ENCODE data around the gene TEAD3.

TEAD3 gene

GRCh38 chr6:35491558-35492257 lies 5.2 kb downstream of the TEAD3 start:
- no peaks in the 10 kb centered on the region for H3K36me3 ChIP-seq (ENCODE audit: insufficient read depth, low read length)
- H3K9me3 ChIP-seq (ENCODE audit: low read depth, low read length) = no peaks in the 10 kb centered on the region
- DNase-seq (ENCODE audit: low read depth, low spot score) = no peak
- peak overlapping the region; percentile 6; the same call in 1 of the 2 replicates for H3K27ac ChIP-seq
- TF ChIP-seq EZH2 (IDR thresholded peaks at IDR 0.05) (no peak), FOXP2 (optimal IDR thresholded peaks at IDR 0.05; ENCODE audit: control extremely low read depth, extremely low read length, insufficient read depth) (no peak), POLR2AphosphoS5 (IDR thresholded peaks at IDR 0.05; ENCODE audit: borderline replicate concordance, low read depth, low read length) (no peak)
- no peak overlapping the region for H3K9ac ChIP-seq (ENCODE audit: insufficient read length)
- peak overlapping the region; percentile 71 for H3K4me3 ChIP-seq

- no peak overlapping the region for H3K9ac ChIP-seq (ENCODE audit: insufficient read length)
- H3K9me3 ChIP-seq (ENCODE audit: low read depth, low read length) = no peaks in the 10 kb centered on the region
- TF ChIP-seq POLR2AphosphoS5 (IDR thresholded peaks at IDR 0.05; ENCODE audit: borderline replicate concordance, low read depth, low read length) (no peak), EZH2 (IDR thresholded peaks at IDR 0.05) (no peak), FOXP2 (optimal IDR thresholded peaks at IDR 0.05; ENCODE audit: control extremely low read depth, extremely low read length, insufficient read depth) (no peak)
- no peak for DNase-seq (ENCODE audit: low read depth, low spot score)
- H3K27ac ChIP-seq = peak overlapping the region; percentile 57
- no peaks in the 10 kb centered on the region for H3K36me3 ChIP-seq (ENCODE audit: insufficient read depth, low read length)
- no peak overlapping the region; the same call in 1 of the 2 replicates for H3K4me3 ChIP-seq
Observed at GRCh38 chr6:35490821-35491557, 5.9 kb downstream of the TEAD3 start.

GRCh38 chr6:35489995-35490791 lies 6.7 kb downstream of the TEAD3 start:
- Histone ChIP-seq H3K36me3 (ENCODE audit: insufficient read depth, low read length) (no peaks in the 10 kb centered on the region), H3K9ac (ENCODE audit: insufficient read length) (no peak overlapping the region), H3K27ac (peak overlapping the region; percentile 57), H3K4me3 (peak overlapping the region; percentile 30; the same call in 1 of the 2 replicates), H3K9me3 (ENCODE audit: low read depth, low read length) (no peaks in the 10 kb centered on the region)
- no peak for DNase-seq (ENCODE audit: low read depth, low spot score)
- TF ChIP-seq EZH2 (IDR thresholded peaks at IDR 0.05) (no peak), FOXP2 (optimal IDR thresholded peaks at IDR 0.05; ENCODE audit: control extremely low read depth, extremely low read length, insufficient read depth) (no peak), POLR2AphosphoS5 (IDR thresholded peaks at IDR 0.05; ENCODE audit: borderline replicate concordance, low read depth, low read length) (no peak)

- Histone ChIP-seq H3K9ac (ENCODE audit: insufficient read length) (no peak overlapping the region), H3K36me3 (ENCODE audit: insufficient read depth, low read length) (no peaks in the 10 kb centered on the region), H3K9me3 (ENCODE audit: low read depth, low read length) (no peaks in the 10 kb centered on the region), H3K4me3 (no peak overlapping the region), H3K27ac (no peak overlapping the region)
- no peak for TF ChIP-seq EZH2 (IDR thresholded peaks at IDR 0.05)
- TF ChIP-seq POLR2AphosphoS5 (IDR thresholded peaks at IDR 0.05; ENCODE audit: borderline replicate concordance, low read depth, low read length) = no peak
- TF ChIP-seq FOXP2 (optimal IDR thresholded peaks at IDR 0.05; ENCODE audit: control extremely low read depth, extremely low read length, insufficient read depth) = no peak
- no peak for DNase-seq (ENCODE audit: low read depth, low spot score)
Observed at GRCh38 chr6:35489066-35489465, 7.8 kb downstream of the TEAD3 start.

DNA sequence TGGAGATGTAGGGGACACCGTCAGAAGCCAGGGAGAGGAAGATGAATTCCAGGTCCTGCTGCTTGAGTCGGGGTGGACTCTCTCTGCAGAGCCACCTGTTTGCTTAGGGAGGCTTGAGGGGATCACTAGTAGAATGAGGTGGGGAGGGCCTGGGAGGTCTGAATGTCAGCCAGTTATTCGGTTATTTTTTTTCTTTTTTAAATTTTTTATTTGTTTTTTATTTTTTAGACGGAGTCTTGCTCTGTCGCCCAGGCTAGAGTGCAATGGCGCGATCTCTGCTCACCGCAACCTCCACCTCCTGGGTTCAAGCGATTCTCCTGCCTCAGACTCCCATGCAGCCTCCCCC lies 8.4 kb downstream of the TEAD3 start:
- H3K4me3 ChIP-seq = no peak overlapping the region
- DNase-seq (ENCODE audit: low read depth, low spot score) = no peak
- H3K9me3 ChIP-seq (ENCODE audit: low read depth, low read length) = no peaks in the 10 kb centered on the region
- TF ChIP-seq POLR2AphosphoS5 (IDR thresholded peaks at IDR 0.05; ENCODE audit: borderline replicate concordance, low read depth, low read length) = no peak
- TF ChIP-seq FOXP2 (optimal IDR thresholded peaks at IDR 0.05; ENCODE audit: control extremely low read depth, extremely low read length, insufficient read depth) = no peak
- H3K36me3 ChIP-seq (ENCODE audit: insufficient read depth, low read length) = no peaks in the 10 kb centered on the region
- H3K27ac ChIP-seq = no peak overlapping the region
- no peak overlapping the region for H3K9ac ChIP-seq (ENCODE audit: insufficient read length)

DNA sequence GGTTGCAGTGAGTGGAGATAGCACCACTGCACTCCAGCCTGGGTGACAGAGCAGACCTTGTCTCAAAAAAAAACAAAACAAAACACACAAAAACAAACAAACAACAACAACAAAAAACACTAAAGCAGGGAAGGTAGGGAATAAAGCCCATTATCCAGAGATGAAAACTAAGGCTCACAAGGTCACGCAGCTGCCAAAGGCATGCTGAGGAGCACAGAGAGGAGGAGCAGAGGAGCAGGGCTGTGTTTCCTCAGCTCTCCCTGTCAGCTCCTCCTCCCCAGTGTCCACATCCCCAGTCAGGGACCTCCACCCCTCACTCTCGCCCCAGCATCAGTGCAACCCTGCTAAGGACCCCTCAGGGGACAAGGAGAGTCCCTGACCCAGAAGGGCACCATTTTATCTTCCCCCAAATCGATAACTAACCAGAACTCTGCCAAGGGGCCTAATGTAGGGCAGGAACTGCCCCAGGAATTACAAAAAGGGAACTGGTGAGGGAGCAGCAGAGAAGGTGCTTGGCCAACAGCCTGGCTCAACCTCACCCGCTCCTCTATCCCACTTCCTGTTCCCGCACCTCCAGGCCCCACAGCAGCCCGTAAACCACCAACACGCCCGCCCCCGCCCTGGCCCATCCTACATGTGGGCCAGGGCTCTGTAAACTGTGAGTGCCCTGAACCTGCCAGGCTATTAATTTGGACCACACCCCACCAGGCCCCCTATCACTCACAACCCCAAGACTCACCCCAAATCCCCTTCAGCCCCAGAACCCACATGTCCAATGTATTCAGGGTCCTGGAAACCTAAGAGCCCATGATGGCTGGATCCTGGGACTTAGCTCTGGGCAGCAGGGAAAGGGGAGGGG lies 9.0 kb downstream of the TEAD3 start:
- no peak for DNase-seq (ENCODE audit: low read depth, low spot score)
- no peak overlapping the region for H3K4me3 ChIP-seq
- H3K9me3 ChIP-seq (ENCODE audit: low read depth, low read length) = no peaks in the 10 kb centered on the region
- H3K36me3 ChIP-seq (ENCODE audit: insufficient read depth, low read length) = no peaks in the 10 kb centered on the region
- H3K9ac ChIP-seq (ENCODE audit: insufficient read length) = no peak overlapping the region
- TF ChIP-seq POLR2AphosphoS5 (IDR thresholded peaks at IDR 0.05; ENCODE audit: borderline replicate concordance, low read depth, low read length) (no peak), FOXP2 (optimal IDR thresholded peaks at IDR 0.05; ENCODE audit: control extremely low read depth, extremely low read length, insufficient read depth) (no peak), EZH2 (IDR thresholded peaks at IDR 0.05) (no peak)
- no peak overlapping the region; the same call in 1 of the 2 replicates for H3K27ac ChIP-seq

GRCh38 chr6:35486005-35486925 lies 10.6 kb downstream of the TEAD3 start:
- no peak overlapping the region for H3K4me3 ChIP-seq
- TF ChIP-seq POLR2AphosphoS5 (IDR thresholded peaks at IDR 0.05; ENCODE audit: borderline replicate concordance, low read depth, low read length) (no peak), FOXP2 (optimal IDR thresholded peaks at IDR 0.05; ENCODE audit: control extremely low read depth, extremely low read length, insufficient read depth) (no peak), EZH2 (IDR thresholded peaks at IDR 0.05) (no peak)
- no peak overlapping the region for H3K27ac ChIP-seq
- no peaks in the 10 kb centered on the region for H3K36me3 ChIP-seq (ENCODE audit: insufficient read depth, low read length)
- H3K9ac ChIP-seq (ENCODE audit: insufficient read length) = no peak overlapping the region
- DNase-seq (ENCODE audit: low read depth, low spot score) = no peak
- H3K9me3 ChIP-seq (ENCODE audit: low read depth, low read length) = no peaks in the 10 kb centered on the region
